IMR-90 (cell line): ENCODE measurements around the gene FBXL14. TPM values are rescaled to one million over a fixed set of nuclear protein-coding genes. Genes with fewer than 3 reads are reported as not detected.

Experiments used
- ATAC-seq: fragments of 200-7000 bp; cut with Tn5 transposase; 2 replicates; pipeline ENCODE4 v1.9.1; 2020; ENCODE audit warnings: low read depth, mild to moderate bottlenecking, moderate library complexity
- BruUV-seq: library from RNA; stranded (reverse); fragments of 400-500 nt; replicated peaks from 2 replicates; lab custom pipeline; 2021; lab: Mats Ljungman, UMichigan
- CTCF ChIA-PET: fragments of 300-600 bp; formaldehyde crosslinking; extraction: SDS; loops from one replicate; lab custom pipeline; 2021; ENCODE audit warnings: antibody characterized with exemption; lab: Yijun Ruan, JAX
- POLR2A ChIA-PET: fragments of 300-600 bp; sonication (Branson Sonifier 250); formaldehyde crosslinking; loops from one replicate; lab custom pipeline; 2022; ENCODE audit warnings: antibody characterized with exemption; ENCODE audit not compliant: unreplicated experiment; lab: Charles Lee
- DNase-seq: peaks from one replicate; pipeline ENCODE4 v3.0.0; 2013
- H2AFZ ChIP-seq: replicated peaks from 2 replicates; pipeline ENCODE3; 2013; ENCODE audit warnings: low read length, mild to moderate bottlenecking; ENCODE audit not compliant: poor library complexity
- H2AK5ac ChIP-seq: 2 replicates; pipeline ENCODE4 v1.6.1; 2013; ENCODE audit warnings: low read depth, low read length, inconsistent platforms
- H2AK9ac ChIP-seq: replicated peaks from 2 replicates; pipeline ENCODE3; 2013; ENCODE audit warnings: mild to moderate bottlenecking, low read depth, low read length, moderate library complexity; ENCODE audit not compliant: poor library complexity
- H2BK120ac ChIP-seq: 2 replicates; pipeline ENCODE4 v1.6.1; 2013; ENCODE audit warnings: low read depth, low read length, inconsistent platforms
- H2BK15ac ChIP-seq: 3 replicates; pipeline ENCODE4 v1.6.1; 2013; ENCODE audit warnings: low read depth, low read length, inconsistent platforms
- H2BK20ac ChIP-seq: 2 replicates; pipeline ENCODE4 v1.6.1; 2013; ENCODE audit warnings: low read depth, mild to moderate bottlenecking, inconsistent platforms, low read length, moderate library complexity
- H2BK5ac ChIP-seq: 2 replicates; pipeline ENCODE4 v1.6.1; 2013; ENCODE audit warnings: mild to moderate bottlenecking, low read depth, low read length, inconsistent platforms; ENCODE audit not compliant: poor library complexity, severe bottlenecking
- H3K14ac ChIP-seq: replicated peaks from 2 replicates; pipeline ENCODE4 v1.6.1; 2013; ENCODE audit warnings: low read depth, low read length, inconsistent platforms
- H3K18ac ChIP-seq: 2 replicates; pipeline ENCODE4 v1.6.1; 2013; ENCODE audit warnings: low read depth, low read length, control low read depth
- H3K23ac ChIP-seq: 2 replicates; pipeline ENCODE4 v1.6.1; 2013; ENCODE audit warnings: low read depth, low read length, inconsistent platforms
- H3K27ac ChIP-seq: 2 replicates; pipeline ENCODE4 v1.5.1; 2013; ENCODE audit warnings: mild to moderate bottlenecking, control low read depth, low read length; ENCODE audit not compliant: insufficient read depth
- H3K27me3 ChIP-seq: 2 replicates; pipeline ENCODE4 v1.6.1; 2013; ENCODE audit warnings: low read length; ENCODE audit not compliant: control insufficient read depth, insufficient read depth
- H3K36me3 ChIP-seq: 2 replicates; pipeline ENCODE4 v1.6.1; 2013; ENCODE audit warnings: low read length, mixed read lengths; ENCODE audit not compliant: control insufficient read depth, insufficient read depth
- H3K4ac ChIP-seq: 2 replicates; pipeline ENCODE4 v1.6.1; 2013; ENCODE audit warnings: low read depth, low read length, inconsistent platforms
- H3K4me1 ChIP-seq: 2 replicates; pipeline ENCODE4 v1.6.1; 2013; ENCODE audit warnings: low read length, mixed read lengths; ENCODE audit not compliant: control insufficient read depth, insufficient read depth
- H3K4me2 ChIP-seq: 2 replicates; pipeline ENCODE4 v1.6.1; 2013; ENCODE audit warnings: low read depth, mild to moderate bottlenecking, control low read depth, low read length, moderate library complexity
- H3K4me3 ChIP-seq: 2 replicates; pipeline ENCODE4 v1.5.1; 2013; ENCODE audit warnings: low read depth, mild to moderate bottlenecking, control low read depth, low read length, moderate library complexity; ENCODE audit not compliant: insufficient read depth
- H3K56ac ChIP-seq: 2 replicates; pipeline ENCODE4 v1.6.1; 2013; ENCODE audit warnings: low read length, inconsistent platforms; ENCODE audit not compliant: insufficient read depth; ENCODE audit errors: extremely low read depth
- H3K79me1 ChIP-seq, 2 experiments: 2 replicates each; pipeline ENCODE4 v1.6.1; 2013; ENCODE audit warnings: low read length in 2 of 2, inconsistent platforms in 1 of 2, low read depth in 1 of 2
- H3K9ac ChIP-seq: 2 replicates; pipeline ENCODE4 v1.6.1; 2013; ENCODE audit warnings: low read depth, low read length, control low read depth
- H3K9me1 ChIP-seq: 2 replicates; pipeline ENCODE4 v1.6.1; 2013; ENCODE audit warnings: low read length, inconsistent platforms; ENCODE audit not compliant: insufficient read depth
- H3K9me3 ChIP-seq: 2 replicates; pipeline ENCODE4 v1.6.1; 2013; ENCODE audit warnings: low read length; ENCODE audit not compliant: control insufficient read depth, insufficient read depth
- H4K20me1 ChIP-seq: 2 replicates; pipeline ENCODE4 v1.6.1; 2013; ENCODE audit warnings: low read length, inconsistent platforms; ENCODE audit not compliant: insufficient read depth
- H4K5ac ChIP-seq: 2 replicates; pipeline ENCODE4 v1.6.1; 2013; ENCODE audit warnings: mild to moderate bottlenecking, low read depth, low read length, control low read depth
- H4K8ac ChIP-seq, 2 experiments: 2 replicates each; pipeline ENCODE4 v1.6.1; 2013; ENCODE audit warnings: low read depth in 2 of 2, low read length in 2 of 2, control low read depth in 1 of 2, inconsistent platforms in 1 of 2
- H4K91ac ChIP-seq: 2 replicates; pipeline ENCODE4 v1.6.1; 2013; ENCODE audit warnings: low read depth, low read length, inconsistent platforms; ENCODE audit not compliant: insufficient read depth
- BHLHE40 ChIP-seq: fragments of 150-350 bp; IDR thresholded peaks from 2 replicates; pipeline ENCODE4 v1.6.1; 2016; ENCODE audit warnings: mild to moderate bottlenecking, low read depth, low read length
- CEBPB ChIP-seq: IDR thresholded peaks from 2 replicates; pipeline ENCODE4 v1.6.1; 2012; ENCODE audit warnings: low read depth, low read length, improper control_type of control experiment
- CHD1 ChIP-seq: IDR thresholded peaks from 2 replicates; pipeline ENCODE4 v1.6.1; 2012; ENCODE audit warnings: low read depth, low read length, improper control_type of control experiment
- CTCF ChIP-seq: conservative IDR thresholded peaks from 2 replicates; pipeline ENCODE4 v1.5.1; 2012; ENCODE audit warnings: mild to moderate bottlenecking, low read depth, low read length, improper control_type of control experiment
- ELK1 ChIP-seq: fragments of 150-350 bp; IDR thresholded peaks from 2 replicates; pipeline ENCODE4 v1.6.1; 2016; ENCODE audit warnings: low read depth, mild to moderate bottlenecking, low read length, moderate library complexity, borderline replicate concordance
- FOS ChIP-seq: fragments of 150-350 bp; IDR thresholded peaks from 2 replicates; pipeline ENCODE4 v1.6.1; 2016; ENCODE audit warnings: low read depth, low read length
- MAFK ChIP-seq: IDR thresholded peaks from 2 replicates; pipeline ENCODE4 v1.6.1; 2012; ENCODE audit warnings: low read depth, low read length, improper control_type of control experiment
- MAZ ChIP-seq: IDR thresholded peaks from 2 replicates; pipeline ENCODE4 v1.6.1; 2012; ENCODE audit warnings: low read depth, mild to moderate bottlenecking, low read length, improper control_type of control experiment, moderate library complexity, borderline replicate concordance
- MXI1 ChIP-seq: IDR thresholded peaks from 2 replicates; pipeline ENCODE4 v1.6.1; 2012; ENCODE audit warnings: low read depth, mild to moderate bottlenecking, low read length, moderate library complexity, borderline replicate concordance
- NFE2L2 ChIP-seq: fragments of 150-350 bp; IDR thresholded peaks from 2 replicates; pipeline ENCODE4 v1.6.1; 2016; ENCODE audit warnings: low read depth, mild to moderate bottlenecking, low read length
- POLR2A ChIP-seq: IDR thresholded peaks from 2 replicates; pipeline ENCODE4 v1.6.1; 2012; ENCODE audit warnings: mild to moderate bottlenecking, low read depth, low read length
- RAD21 ChIP-seq: IDR thresholded peaks from 2 replicates; pipeline ENCODE4 v1.6.1; 2012; ENCODE audit warnings: low read length, improper control_type of control experiment
- RCOR1 ChIP-seq: IDR thresholded peaks from 2 replicates; pipeline ENCODE4 v1.6.1; 2012; ENCODE audit warnings: mild to moderate bottlenecking, low read length, improper control_type of control experiment; ENCODE audit not compliant: insufficient replicate concordance
- RFX5 ChIP-seq: IDR thresholded peaks from 2 replicates; pipeline ENCODE4 v1.8.0; 2012; ENCODE audit warnings: low read depth, mild to moderate bottlenecking, low read length, moderate library complexity
- SMC3 ChIP-seq: fragments of 150-350 bp; IDR thresholded peaks from 2 replicates; pipeline ENCODE4 v1.6.1; 2016; ENCODE audit warnings: low read depth, mild to moderate bottlenecking, antibody characterized with exemption, low read length, moderate library complexity
- USF2 ChIP-seq: fragments of 150-350 bp; IDR thresholded peaks from 2 replicates; pipeline ENCODE4 v1.6.1; 2017; ENCODE audit warnings: mild to moderate bottlenecking, antibody characterized with exemption, low read length, low read depth
- WGBS, 2 experiments: methylation state at CpG; one replicate each; pipeline versions ENCODE4 v1.1.5 to v1.1.7; 2013; ENCODE audit warnings: missing lambda C conversion rate in 2 of 2; ENCODE audit not compliant: insufficient read length in 1 of 2; ENCODE audit errors: extremely low coverage in 2 of 2; 5-methylcytosine and 5-hydroxymethylcytosine counted together
- dilution Hi-C: fragments of 300-500 bp; cut with HindIII; formaldehyde crosslinking; loops from one replicate; pipeline ENCODE4 v1.14.3; 2018; ENCODE audit warnings: low sequenced_read_pairs; ENCODE audit not compliant: unreplicated experiment
- in situ Hi-C: fragments of 300-500 bp; cut with MboI; formaldehyde crosslinking; loops from 3 replicates; pipeline ENCODE4 v1.14.3; 2019; ENCODE audit warnings: low sequenced_read_pairs, inconsistent platforms, mixed read lengths
- intact Hi-C: fragments of 100-400 bp; cut with micrococcal nuclease; formaldehyde crosslinking; loops from 2 replicates; pipeline ENCODE4 v1.10.0; 2022
- polyA plus RNA-seq, 3 experiments: library from polyadenylated mRNA; depleted of rRNA; stranded (reverse); fragments of >200 nt; gene quantifications; 2 replicates each; pipeline ENCODE4 v1.2.3, GENCODE V29; 2012; ENCODE audit warnings: low replicate concordance in 1 of 3
- total RNA-seq: library from RNA; depleted of rRNA; stranded (reverse); fragments of >200 nt; gene quantifications from 2 replicates; pipeline ENCODE4 v1.2.3, GENCODE V29; 2012

Gene FBXL14
- total and polyA plus RNA-seq, 2 of the 4 experiments (the other 2 are of a cell fraction) = 4.7 to 7.3 TPM

- H3K79me1 ChIP-seq = peaks cover 29 to 86% of the 10 kb centered on the region in 2 experiments
- 91% methylated on average over 8 of the region's 19 CpGs; no CpG with 5 or more reads in 1 of the 2 experiments for WGBS, 2 experiments
- H4K91ac ChIP-seq = no peak overlapping the region
- no peak for DNase-seq
- BruUV-seq = no TSS peak
- intact Hi-C loops (no loop called here), dilution Hi-C loops (no loop called here), in situ Hi-C loops (no loop called here)
- POLR2A ChIA-PET = no interaction called here
- H4K5ac ChIP-seq = no peak overlapping the region
- peaks cover 14% of the 10 kb centered on the region for H3K9me1 ChIP-seq
- no peak overlapping the region for H3K27ac ChIP-seq
- H3K56ac ChIP-seq = no peak overlapping the region
- no peak overlapping the region for H2AK9ac ChIP-seq
- H2BK20ac ChIP-seq = no peak overlapping the region
- H2BK5ac ChIP-seq = no peak overlapping the region
- H2BK120ac ChIP-seq = no peak overlapping the region
- no peak overlapping the region for H3K23ac ChIP-seq
- H4K8ac ChIP-seq = no peak overlapping the region
- CTCF ChIA-PET = no interaction called here
- ATAC-seq = no peak
- no peak overlapping the region for H3K18ac ChIP-seq
- H3K27me3 ChIP-seq = no peaks in the 10 kb centered on the region
- H3K4me2 ChIP-seq = no peak overlapping the region
- no peak overlapping the region for H3K4ac ChIP-seq
- H2AFZ ChIP-seq = no peak overlapping the region
- H2BK15ac ChIP-seq = no peak overlapping the region
- H3K36me3 ChIP-seq = no peaks in the 10 kb centered on the region
- no peak overlapping the region for H3K14ac ChIP-seq
- H4K20me1 ChIP-seq = peaks cover 58% of the 10 kb centered on the region
- H2AK5ac ChIP-seq = no peak overlapping the region; the same call in 1 of the 2 replicates
- peaks cover 7% of the 10 kb centered on the region for H3K4me1 ChIP-seq
- no peak overlapping the region for H3K4me3 ChIP-seq
- no peaks in the 10 kb centered on the region for H3K9me3 ChIP-seq
- no peak overlapping the region for H3K9ac ChIP-seq
- no peak for TF ChIP-seq MAFK
- no peak for TF ChIP-seq POLR2A
- no peak for TF ChIP-seq MXI1
- TF ChIP-seq RAD21 = no peak
- TF ChIP-seq SMC3 = no peak
- no peak for TF ChIP-seq USF2
- TF ChIP-seq NFE2L2 = no peak
- TF ChIP-seq RFX5 = no peak
- TF ChIP-seq ELK1 = no peak
- no peak for TF ChIP-seq MAZ
- no peak for TF ChIP-seq RCOR1
- TF ChIP-seq CHD1 = no peak
- no peak for TF ChIP-seq CEBPB
- no peak for TF ChIP-seq FOS
- no peak for TF ChIP-seq BHLHE40
- no peak for TF ChIP-seq CTCF
These were observed 47.3 kb downstream of the FBXL14 start for GRCh38 chr12:1546931-1547640.
